Epithelial cell of umbilical artery (primary cell): Measurements from ENCODE around the gene SLC25A42. TPM values are rescaled to one million over a fixed set of nuclear protein-coding genes. Genes with fewer than 3 reads are reported as not detected.

Experiments used
- total RNA-seq: library from RNA; depleted of rRNA; stranded (reverse); fragments of >200 nt; gene quantifications from 2 replicates; pipeline ENCODE4 v1.2.3, GENCODE V29; 2014

Gene SLC25A42
- total RNA-seq = 2.3 and 2.9 TPM in 2 replicates

GRCh38 chr19:19063183-19064097 is at the start of gene SLC25A42:
TSS of gene SLC25A42 (plus strand) at chr19:19063994. CDS start at chr19:19096125, 32,131 bp downstream.

GRCh38 chr19:19033426-19034203 is 30.2 kb upstream of the SLC25A42 start, which contains the start of the genes ARMC6 and SUGP2:
TSS of gene ARMC6 (plus strand) at chr19:19033603. CDS start at chr19:19034210, 607 bp downstream.
TSS of gene SUGP2 (minus strand) at chr19:19033517. CDS start at chr19:19031071, 2,446 bp downstream.

GRCh38 chr19:19138109-19138981 is 74.6 kb downstream of the SLC25A42 start, which contains the start of gene TMEM161A:
TSS of gene TMEM161A (minus strand) at chr19:19138478. CDS start at chr19:19138428, 50 bp downstream.

Other genes starting within 250 kb of the SLC25A42 start
- gene UPF1, start 232.0 kb upstream of the SLC25A42 start, total RNA-seq = 70.2 and 88.9 TPM in 2 replicates
- 2.0 and 5.8 TPM in 2 replicates for gene CERS1, start 167.8 kb upstream of the SLC25A42 start, total RNA-seq
- 231 and 262 TPM in 2 replicates for gene COPE, start 144.6 kb upstream of the SLC25A42 start, total RNA-seq
- gene DDX49, start 144.3 kb upstream of the SLC25A42 start, total RNA-seq = 53.9 and 65.8 TPM in 2 replicates
- 101 and 165 TPM in 2 replicates for gene HOMER3, start 122.8 kb upstream of the SLC25A42 start, total RNA-seq
- 15.3 and 28.9 TPM in 2 replicates for gene SUGP2, start 30.5 kb upstream of the SLC25A42 start, total RNA-seq
- gene ARMC6, start 30.4 kb upstream of the SLC25A42 start, total RNA-seq = 45.5 and 53.0 TPM in 2 replicates
- 26.0 and 28.0 TPM in 2 replicates for gene TMEM161A, start 74.5 kb downstream of the SLC25A42 start, total RNA-seq
- gene MEF2B, start 106.3 kb downstream of the SLC25A42 start, total RNA-seq = 0.32 TPM in 1 of 2 replicates, not detected in the other
- 14.9 and 18.7 TPM in 2 replicates for gene BORCS8, start 128.2 kb downstream of the SLC25A42 start, total RNA-seq
- 77.2 and 88.4 TPM in 2 replicates for gene RFXANK, start 128.3 kb downstream of the SLC25A42 start, total RNA-seq
- 12.0 and 17.9 TPM in 2 replicates for gene NR2C2AP, start 139.4 kb downstream of the SLC25A42 start, total RNA-seq
- gene NCAN, start 148.0 kb downstream of the SLC25A42 start, total RNA-seq = under 0.01 TPM in 1 of 2 replicates, not detected in the other
- gene TM6SF2, start 209.3 kb downstream of the SLC25A42 start, total RNA-seq = under 0.01 TPM in 1 of 2 replicates, not detected in the other